ENCODE data around the gene TINAG. TPM values are rescaled to one million over a fixed set of nuclear protein-coding genes. Genes with fewer than 3 reads are reported as not detected.

The TINAG gene
- total RNA-seq, 6 donors from 2014 or later = not detected

Other genes starting within 250 kb of the TINAG start
- 1 to 10 TPM in 1 of 6 donors, under 1 TPM in 3, not detected in 2; 0.47 to 1.3 (median 0.77) TPM for gene MLIP, start 197.0 kb upstream of the TINAG start, total RNA-seq

Data from upper lobe of left lung (tissue), 6 donors.